MCF 10A (cell line): ENCODE results near the gene FLAD1. TPM values are rescaled to one million over a fixed set of nuclear protein-coding genes. Genes with fewer than 3 reads are reported as not detected.
A peak's percentile ranks its signal among the peaks of the same experiment; 100 is the strongest.

Experiments used
- BruUV-seq: library from RNA; stranded (reverse); fragments of 400-500 nt; replicated peaks from 2 replicates; lab custom pipeline; 2021; lab: Mats Ljungman, UMichigan
- CTCF ChIA-PET: fragments of 300-600 bp; sonication (Branson Sonifier 250); formaldehyde crosslinking; extraction: SDS; loops from one replicate; lab custom pipeline; 2021; ENCODE audit warnings: antibody characterized with exemption, inconsistent platforms; lab: Yijun Ruan, JAX
- POLR2A ChIA-PET: fragments of 300-600, 350-650 bp; sonication (Branson Sonifier 250); formaldehyde crosslinking; extraction: SDS; loops from one replicate; lab custom pipeline; 2020; ENCODE audit warnings: antibody characterized with exemption, inconsistent platforms; lab: Yijun Ruan, JAX
- DNase-seq: peaks from one replicate; pipeline ENCODE4 v3.0.0-alpha.2; 2018; ENCODE audit not compliant: unreplicated experiment
- H3K27ac Mint-ChIP-seq: one replicate; pipeline ENCODE4 v1.8.0; 2022; ENCODE audit warnings: mild to moderate bottlenecking, low read depth, mixed read lengths; ENCODE audit not compliant: unreplicated experiment
- H3K27me3 Mint-ChIP-seq: one replicate; pipeline ENCODE4 v1.8.0; 2022; ENCODE audit warnings: mixed read lengths; ENCODE audit not compliant: insufficient read depth, unreplicated experiment
- H3K36me3 Mint-ChIP-seq: one replicate; pipeline ENCODE4 v1.8.0; 2022; ENCODE audit warnings: mild to moderate bottlenecking, moderate library complexity, mixed read lengths; ENCODE audit not compliant: insufficient read depth, unreplicated experiment
- H3K4me1 Mint-ChIP-seq: one replicate; pipeline ENCODE4 v1.8.0; 2022; ENCODE audit warnings: mixed read lengths; ENCODE audit not compliant: insufficient read depth, unreplicated experiment
- H3K4me3 Mint-ChIP-seq: one replicate; pipeline ENCODE4 v1.8.0; 2022; ENCODE audit warnings: mild to moderate bottlenecking, moderate library complexity, mixed read lengths; ENCODE audit not compliant: unreplicated experiment
- H3K9me3 Mint-ChIP-seq: one replicate; pipeline ENCODE4 v1.8.0; 2022; ENCODE audit warnings: mixed read lengths; ENCODE audit not compliant: unreplicated experiment
- CTCF ChIP-seq: fragments of 200-600 bp; IDR thresholded peaks from one replicate; pipeline ENCODE4 v1.8.0; 2022; ENCODE audit warnings: antibody characterized with exemption, mild to moderate bottlenecking; ENCODE audit not compliant: unreplicated experiment
- intact Hi-C: fragments of 100-400 bp; cut with micrococcal nuclease; formaldehyde crosslinking; loops from 2 replicates; pipeline ENCODE4 v1.14.1; 2022
- total RNA-seq: library from RNA; stranded (reverse); gene quantifications from 2 replicates; pipeline ENCODE4 v1.2.3, GENCODE V29; 2022

The FLAD1 gene
- total RNA-seq, 1 experiment from 2014 or later = 91.1 TPM

- Mint-ChIP-seq H3K4me1 (peaks cover 60% of the 10 kb centered on the region), H3K27me3 (no peaks in the 10 kb centered on the region), H3K4me3 (no peak overlapping the region), H3K9me3 (no peaks in the 10 kb centered on the region), H3K36me3 (peaks cover 86% of the 10 kb centered on the region), H3K27ac (no peak overlapping the region)
- intact Hi-C loops = no loop called here
- no peak for TF ChIP-seq CTCF
- ChIA-PET POLR2A (interaction anchor here (0.7 to 39.6 kb wide), 4 partner anchors 9 to 45 kb away, joined by 3 to 1917 read pairs (median 74); partner anchors contain the start of genes CKS1B, FLAD1, LENEP and PMVK), CTCF (interaction anchor here (0.6 to 4.7 kb wide), 11 partner anchors 11 to 268 kb away, joined by 3 to 33 read pairs (median 3); partner anchors contain the start of gene PMVK)
- DNase-seq = no peak
- BruUV-seq = no TSS peak
Observed at GRCh38 chr1:154967331-154967950, 15.7 kb upstream of the FLAD1 start.

GRCh38 chr1:154968731-154969130 is 14.4 kb upstream of the FLAD1 start:
- Mint-ChIP-seq H3K36me3 (peaks cover 73% of the 10 kb centered on the region), H3K9me3 (no peaks in the 10 kb centered on the region), H3K4me1 (peaks cover 54% of the 10 kb centered on the region), H3K27me3 (no peaks in the 10 kb centered on the region), H3K4me3 (no peak overlapping the region), H3K27ac (no peak overlapping the region)
- no TSS peak for BruUV-seq
- intact Hi-C loops = no loop called here
- TF ChIP-seq CTCF = no peak
- no peak for DNase-seq
- ChIA-PET CTCF (interaction anchor here (0.8 to 6.7 kb wide), 5 partner anchors 16 to 117 kb away, joined by 3 to 64 read pairs (median 18); partner anchors contain the start of genes LENEP and ZBTB7B), POLR2A (interaction anchor here (0.6 to 41.1 kb wide), 8 partner anchors 2 to 110 kb away, joined by 3 to 1917 read pairs (median 151); partner anchors contain the start of genes ADAM15, CKS1B, EFNA3 and FLAD1)

GRCh38 chr1:154969246-154969645 is 13.9 kb upstream of the FLAD1 start:
- intact Hi-C loops = no loop called here
- ChIA-PET POLR2A (interaction anchor here (0.6 to 41.1 kb wide), 14 partner anchors 2 to 224 kb away, joined by 3 to 1917 read pairs (median 75); partner anchors contain the start of genes ADAM15, CKS1B, EFNA1 and EFNA3), CTCF (interaction anchor here (0.7 to 6.7 kb wide), 11 partner anchors 7 to 116 kb away, joined by 3 to 64 read pairs (median 7); partner anchors contain the start of genes FLAD1, LENEP, PYGO2 and ZBTB7B)
- Mint-ChIP-seq H3K4me3 (no peak overlapping the region), H3K27ac (no peak overlapping the region), H3K4me1 (peaks cover 49% of the 10 kb centered on the region), H3K36me3 (peaks cover 68% of the 10 kb centered on the region), H3K9me3 (no peaks in the 10 kb centered on the region), H3K27me3 (no peaks in the 10 kb centered on the region)
- BruUV-seq = no TSS peak
- DNase-seq = no peak
- no peak for TF ChIP-seq CTCF

- intact Hi-C loops = loop anchor here (2.0 to 5.0 kb wide), 2 partner anchors 15 to 202 kb away; partner anchors contain the start of genes KRTCAP2 and TRIM46
- POLR2A ChIA-PET = interaction anchor here (0.9 to 41.1 kb wide), 28 partner anchors 1 to 965 kb away, joined by 3 to 1917 read pairs (median 6); partner anchors contain the start of genes ADAM15, ADAR, CKS1B and EFNA1
- Mint-ChIP-seq H3K27me3 (no peaks in the 10 kb centered on the region), H3K36me3 (peaks cover 61% of the 10 kb centered on the region), H3K4me1 (peaks cover 49% of the 10 kb centered on the region), H3K4me3 (no peak overlapping the region), H3K9me3 (no peaks in the 10 kb centered on the region), H3K27ac (no peak overlapping the region)
- no peak for DNase-seq
- CTCF ChIA-PET = interaction anchor here (0.6 to 6.7 kb wide), 25 partner anchors 8 to 410 kb away, joined by 3 to 64 read pairs (median 5); partner anchors contain the start of genes ADAM15, FLAD1, LENEP and PMVK
- no peak for TF ChIP-seq CTCF
- TSS peak; percentile 1 for BruUV-seq
Observed at GRCh38 chr1:154969860-154970452, 13.2 kb upstream of the FLAD1 start.
